ENCODE data around the gene TRPV6.

Gene TRPV6

DNA sequence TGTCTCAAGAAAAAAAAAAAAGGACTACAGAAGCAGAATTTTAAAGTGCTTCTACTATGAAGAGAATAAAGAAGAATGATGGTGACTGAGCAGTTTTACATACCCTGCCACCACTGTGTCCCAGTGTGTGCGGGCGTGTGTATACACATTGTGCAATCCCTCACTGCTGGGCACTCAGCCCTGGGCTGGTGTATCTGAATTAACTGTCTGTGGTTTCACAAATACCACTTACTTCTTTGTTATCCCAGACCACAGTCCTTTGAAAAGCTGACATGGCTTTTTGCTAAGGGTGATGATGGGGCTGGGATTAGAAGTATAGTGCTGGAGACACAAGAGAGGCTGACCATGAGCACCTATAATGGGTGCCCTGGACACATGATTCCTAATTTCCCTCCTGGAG, 21.1 kb upstream of the TRPV6 start:
- DNase-seq = no peak

- no peak for DNase-seq
Measured at GRCh38 chr7:142905759-142906158, 20.2 kb upstream of the TRPV6 start.

DNA sequence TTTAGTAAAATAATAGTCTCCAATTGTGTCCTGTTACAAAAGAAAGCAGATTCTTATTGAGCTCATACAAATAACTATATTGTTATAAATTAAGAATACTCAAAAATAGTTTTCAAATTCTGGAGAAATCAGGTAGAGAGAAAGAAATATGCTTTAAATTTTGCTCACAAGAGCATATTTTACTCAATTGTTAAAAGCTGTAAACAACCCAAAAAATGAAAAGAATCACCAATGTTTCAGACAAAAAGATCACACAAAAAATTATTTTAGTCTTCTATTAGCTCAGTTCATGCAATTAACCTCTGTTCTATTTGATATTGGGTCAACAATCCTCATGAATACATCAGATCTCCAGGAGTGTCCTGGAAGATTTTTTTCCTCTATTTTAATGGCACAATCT, 18.6 kb upstream of the TRPV6 start:
- DNase-seq = no peak

DNA sequence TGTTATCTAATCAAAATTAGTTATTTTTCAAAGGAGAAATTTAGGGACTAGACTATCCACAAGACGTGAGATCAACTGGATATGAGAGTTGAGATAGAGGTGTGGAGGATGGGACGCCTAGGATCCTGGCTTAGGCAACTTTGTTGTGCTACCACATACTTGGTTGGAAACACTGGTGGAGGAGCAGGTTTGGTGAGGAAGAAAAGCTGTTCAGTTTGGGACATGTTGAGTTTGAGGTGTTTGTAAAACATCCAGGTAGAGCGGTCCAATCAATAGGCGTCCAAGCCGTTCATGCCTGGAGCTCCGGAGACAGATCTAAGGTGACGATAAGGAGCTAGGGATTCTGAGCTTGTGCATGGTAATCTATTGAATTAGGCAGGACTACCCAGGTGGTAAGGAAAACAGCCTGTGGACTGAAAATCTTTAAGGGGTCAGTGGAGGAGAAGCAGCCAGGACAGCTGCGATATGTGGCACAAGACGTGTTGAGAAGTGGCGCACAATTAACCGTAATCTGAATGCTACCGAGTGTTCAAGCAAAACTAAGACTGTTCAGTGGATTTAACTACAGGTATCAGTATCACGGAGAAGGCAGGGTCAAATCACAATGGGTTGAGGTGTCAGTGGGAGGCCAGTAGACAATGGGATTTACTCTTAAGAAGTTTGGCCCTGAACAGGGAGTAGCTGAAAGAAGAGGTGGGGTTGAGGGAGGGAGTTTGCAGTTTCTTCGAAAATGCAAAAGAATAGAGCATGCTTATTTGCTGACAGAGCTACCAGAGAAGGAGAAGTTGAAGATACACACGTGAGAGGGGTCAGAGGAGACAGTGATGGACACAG, 16.1 kb upstream of the TRPV6 start:
- no peak for DNase-seq

GRCh38 chr7:142899661-142900060, 14.1 kb upstream of the TRPV6 start:
- no peak for DNase-seq

DNA sequence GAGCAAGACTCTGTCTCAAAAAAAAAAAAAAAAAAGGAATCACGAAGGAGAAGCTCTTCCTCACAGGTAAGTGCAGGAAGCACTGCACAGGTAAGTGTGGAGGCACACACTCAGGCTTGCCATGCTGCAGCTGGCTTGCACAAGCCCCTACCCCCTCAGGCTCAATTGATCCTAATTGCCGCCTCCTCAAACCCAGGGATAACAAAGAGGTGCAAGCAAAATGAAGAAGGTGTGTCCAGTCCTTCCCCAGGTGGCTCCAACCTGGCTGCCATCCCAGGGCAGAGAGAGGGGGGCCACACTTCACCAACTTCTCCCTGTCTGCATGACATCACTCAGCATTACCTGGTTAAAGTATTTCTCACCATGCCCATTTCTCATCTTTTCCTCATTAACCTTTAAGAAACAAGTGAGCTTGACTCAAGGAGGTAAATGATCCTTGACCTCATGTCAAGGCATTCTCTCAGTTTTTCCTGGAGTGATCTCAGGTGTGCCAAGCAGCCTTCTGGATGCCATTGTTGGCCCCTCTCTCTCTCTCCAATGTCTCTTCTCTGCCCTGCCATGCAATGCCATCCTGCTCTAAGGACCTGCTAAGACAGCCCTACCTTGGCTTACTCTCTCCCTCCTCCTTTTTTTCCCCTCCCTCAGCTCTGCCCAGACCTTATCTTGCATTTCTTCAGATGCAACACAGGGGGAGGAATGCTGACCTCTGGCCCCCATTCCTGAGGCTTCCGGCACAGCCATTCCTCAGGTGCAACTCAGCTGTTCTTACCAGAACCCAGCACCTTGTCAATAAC, 13.0 kb upstream of the TRPV6 start:
- DNase-seq = no peak

- no peak for DNase-seq
Measured at GRCh38 chr7:142897691-142898090, 12.1 kb upstream of the TRPV6 start.

GRCh38 chr7:142896741-142897379, 11.3 kb upstream of the TRPV6 start:
- DNase-seq = no peak

DNA sequence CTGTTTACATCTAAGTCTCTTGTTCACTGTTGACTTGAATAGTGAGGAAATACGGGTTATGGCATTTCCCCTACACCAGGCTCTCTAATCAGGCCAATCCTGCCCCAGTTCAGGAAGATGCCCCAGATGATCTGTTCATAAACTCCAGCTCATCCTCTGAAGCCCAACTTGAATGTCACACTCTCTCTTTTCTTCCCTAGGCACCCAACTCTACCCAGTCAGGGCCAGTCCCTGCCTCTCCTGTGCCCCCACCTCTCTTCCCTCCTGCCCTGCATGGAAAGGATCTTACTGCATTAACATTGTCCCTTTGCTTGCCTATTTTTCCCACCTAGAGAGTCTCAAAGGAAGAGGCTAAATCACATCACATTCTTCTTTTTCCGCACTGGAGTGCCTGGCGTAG, 10.6 kb upstream of the TRPV6 start:
- DNase-seq = no peak

- no peak for DNase-seq
Measured at GRCh38 chr7:142894985-142895593, 9.5 kb upstream of the TRPV6 start.

DNA sequence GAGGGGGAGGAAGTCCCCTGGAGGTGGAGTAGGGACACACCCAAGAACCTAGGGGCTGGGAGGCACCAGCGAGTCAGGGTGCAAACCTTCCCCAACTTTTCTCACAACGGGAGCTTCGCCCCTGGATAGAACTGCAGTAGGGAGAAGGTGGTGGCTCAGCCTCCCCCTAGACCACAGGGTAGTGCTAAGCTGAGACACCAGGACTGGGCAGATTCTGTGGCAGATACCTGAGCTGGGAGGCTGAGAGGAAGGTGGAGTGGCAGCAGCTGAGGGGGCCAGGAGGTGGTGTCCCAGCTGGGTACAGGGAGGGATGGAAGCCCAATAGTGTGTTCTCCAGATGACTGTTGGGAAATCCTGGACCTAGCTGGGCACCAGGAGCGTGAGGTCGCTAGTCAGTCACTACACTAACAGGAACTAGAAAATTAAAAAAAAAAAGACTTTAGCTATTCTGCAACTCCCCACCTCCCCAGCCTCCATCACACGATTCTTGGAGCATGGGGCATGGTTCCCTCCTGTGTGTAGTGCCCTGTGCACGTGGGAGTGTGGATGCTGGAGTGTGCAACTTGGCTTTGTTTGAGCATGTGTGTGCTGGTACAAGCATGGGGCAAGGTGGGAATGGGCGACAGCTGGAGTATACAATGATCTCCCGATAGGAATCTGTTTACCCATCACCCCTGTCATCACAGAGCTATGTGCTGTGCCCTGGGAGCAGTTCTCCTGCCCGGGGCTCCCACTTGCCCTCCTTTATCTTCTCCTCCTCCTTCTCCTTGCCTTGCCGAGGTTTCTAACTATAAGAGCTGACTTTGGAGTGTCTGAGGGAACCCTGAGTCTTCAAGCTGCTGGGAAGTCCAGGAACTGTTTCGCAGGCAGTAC, 8.8 kb upstream of the TRPV6 start:
- DNase-seq = no peak

DNA sequence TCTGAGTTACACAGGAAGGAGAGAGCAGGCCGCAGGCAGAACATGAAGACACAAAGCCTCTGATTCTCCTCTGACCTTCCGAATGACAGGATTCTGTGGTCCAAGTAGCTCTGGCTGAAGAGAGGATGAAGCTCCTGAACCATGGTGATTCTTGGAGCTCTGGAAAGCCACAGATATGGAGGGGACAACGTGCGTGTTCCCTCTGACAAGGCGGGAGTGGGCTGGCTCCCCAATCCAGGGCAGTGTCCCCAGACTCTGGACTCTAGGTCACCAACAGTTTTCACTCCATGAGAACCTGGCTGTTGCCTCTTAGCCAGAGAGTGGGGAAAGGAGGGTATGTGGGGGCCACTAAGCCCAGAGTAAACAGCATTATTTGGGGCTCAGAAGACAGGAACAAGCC, 7.4 kb upstream of the TRPV6 start:
- DNase-seq = no peak

DNA sequence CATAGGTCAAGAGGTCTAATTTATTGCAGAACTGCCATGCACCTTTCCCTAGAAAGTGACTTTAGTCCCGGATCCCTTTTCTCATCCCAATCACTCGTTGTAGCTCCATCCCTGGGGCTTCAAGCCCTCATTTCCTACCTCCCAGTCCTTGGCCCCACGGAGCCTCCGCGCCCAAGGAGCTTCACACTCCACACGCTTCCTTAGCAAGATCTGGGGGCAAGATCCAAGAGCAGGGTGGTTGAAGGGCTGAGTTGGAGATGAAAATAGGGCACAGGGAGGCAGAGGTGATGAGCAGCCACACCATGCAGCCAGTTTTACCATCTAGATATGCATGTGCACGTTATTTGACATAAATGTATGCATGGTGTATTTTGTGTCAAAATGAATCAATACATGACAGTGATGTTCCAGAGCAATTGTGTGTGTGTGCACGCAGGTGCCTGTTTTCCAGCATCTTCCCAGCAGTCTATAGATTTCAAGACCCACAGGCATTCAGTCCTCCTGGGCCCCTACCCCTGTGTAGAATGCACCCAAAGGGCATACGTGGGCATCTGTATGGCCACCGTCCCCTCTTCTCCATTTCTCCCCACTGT, 6.0 kb upstream of the TRPV6 start:
- DNase-seq = no peak

GRCh38 chr7:142890874-142891485, 5.4 kb upstream of the TRPV6 start:
- no peak for DNase-seq

DNA sequence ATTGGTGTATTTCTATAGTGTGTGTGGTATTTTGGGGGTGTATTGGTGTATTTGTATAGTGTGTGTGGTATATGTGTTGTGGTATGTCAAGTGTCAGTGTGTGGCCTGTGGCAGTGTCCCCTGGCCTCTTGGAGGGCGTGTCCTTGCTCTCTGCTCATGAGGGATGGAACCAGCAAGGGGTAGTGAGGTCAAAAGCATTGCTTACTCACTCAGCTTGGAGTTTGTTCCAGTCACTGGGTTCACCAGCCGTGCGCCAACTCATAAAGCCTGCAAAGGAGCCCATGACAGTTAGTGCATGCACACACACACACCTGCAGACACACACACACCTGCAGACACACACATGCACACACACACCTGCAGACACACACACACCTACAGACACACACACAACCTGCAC, 4.3 kb upstream of the TRPV6 start:
- DNase-seq = no peak

GRCh38 chr7:142887282-142888015, 1.9 kb upstream of the TRPV6 start:
- no peak for DNase-seq

DNA sequence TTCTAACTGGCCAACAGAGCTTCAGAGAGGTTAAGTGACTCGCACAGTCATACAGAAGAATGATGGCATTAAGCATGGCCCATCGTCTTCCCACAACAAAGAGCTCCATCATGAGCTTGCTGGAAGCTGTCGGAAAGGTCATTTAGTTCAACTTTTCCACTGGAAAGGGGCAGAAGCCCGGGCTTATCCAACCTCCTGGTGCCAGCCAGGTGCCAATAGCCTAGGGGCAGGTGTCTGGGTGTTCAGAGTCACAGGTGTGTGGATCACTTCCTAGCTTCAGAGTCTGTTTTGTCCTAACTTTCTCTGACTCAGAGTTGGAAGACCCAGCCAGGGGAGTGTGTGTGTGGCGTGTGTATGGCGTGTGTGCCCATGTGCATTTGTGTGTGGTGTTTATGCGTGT, 1.3 kb upstream of the TRPV6 start:
- no peak for DNase-seq

DNA sequence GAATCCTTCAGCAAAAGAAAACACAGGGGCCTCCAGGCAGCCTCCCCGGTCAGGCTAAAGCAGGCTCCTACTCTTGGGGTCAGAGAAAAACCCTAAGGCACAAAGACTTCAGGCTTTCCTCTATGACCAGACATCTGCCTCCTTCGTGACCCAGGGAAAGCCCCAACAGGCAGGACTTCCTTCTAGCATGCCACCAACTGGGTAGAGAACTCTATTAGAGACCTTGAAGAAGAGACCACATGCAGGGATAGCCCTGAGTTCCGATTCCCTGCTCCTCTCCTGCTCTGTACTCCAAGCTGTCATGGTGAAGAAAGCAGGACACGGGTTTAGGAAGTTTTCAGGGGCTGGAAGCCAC, 1.3 kb downstream of the TRPV6 start:
- no peak for DNase-seq

DNA sequence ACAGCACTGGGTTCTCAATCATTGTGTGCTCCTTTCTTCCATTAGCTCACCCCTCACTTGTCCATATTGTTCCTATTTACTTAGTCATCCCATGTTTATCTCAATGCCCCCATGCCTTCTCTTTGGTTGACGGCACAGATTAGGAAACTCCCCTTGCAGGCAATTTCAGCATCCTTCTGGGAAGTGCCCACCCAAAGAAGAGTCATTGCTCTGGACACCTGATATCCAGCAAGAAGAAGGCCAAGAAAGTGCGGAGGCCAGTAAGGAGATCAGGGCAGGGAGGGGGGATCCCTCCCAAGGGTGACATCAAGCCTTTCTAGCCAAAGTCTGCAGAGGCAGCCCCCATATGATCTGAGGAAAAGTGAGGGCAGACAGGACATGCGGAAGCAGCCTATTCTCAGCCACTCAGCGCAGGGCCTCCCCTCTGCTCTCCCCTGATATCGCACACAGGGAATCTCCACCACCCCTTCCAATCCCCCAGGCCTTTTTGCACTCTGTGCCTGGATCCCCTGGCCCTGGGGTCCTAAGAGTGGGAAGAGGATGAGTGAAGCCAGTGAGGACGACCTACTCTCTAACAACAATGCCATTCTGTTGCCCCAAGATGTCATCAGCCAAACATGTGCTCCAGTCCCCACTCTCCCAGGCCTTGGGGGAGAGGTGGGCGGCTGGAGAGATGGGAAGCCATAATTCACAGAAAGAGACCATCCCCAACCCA, 1.8 kb downstream of the TRPV6 start:
- DNase-seq = no peak

DNA sequence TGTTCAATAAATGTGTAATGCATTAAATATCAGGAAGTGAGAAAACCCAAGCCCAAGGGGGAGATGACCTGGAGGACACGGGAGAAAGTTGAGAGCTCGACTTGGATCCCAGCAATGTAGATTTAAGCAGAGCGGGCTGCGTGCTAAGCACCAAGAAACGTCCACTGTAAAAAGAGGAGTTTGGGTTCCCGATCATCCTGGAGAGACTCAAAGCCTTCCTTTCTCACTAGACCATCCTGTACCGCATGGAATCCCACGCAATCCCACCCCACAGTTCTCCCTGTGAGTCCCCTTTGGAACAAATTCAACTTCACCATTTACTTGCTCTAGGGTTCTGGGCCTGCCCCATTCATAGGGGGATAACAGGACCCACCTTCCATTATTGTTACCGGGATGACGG, 2.4 kb downstream of the TRPV6 start:
- no peak for DNase-seq
